ENCODE results near the gene SLC24A3.

DNA sequence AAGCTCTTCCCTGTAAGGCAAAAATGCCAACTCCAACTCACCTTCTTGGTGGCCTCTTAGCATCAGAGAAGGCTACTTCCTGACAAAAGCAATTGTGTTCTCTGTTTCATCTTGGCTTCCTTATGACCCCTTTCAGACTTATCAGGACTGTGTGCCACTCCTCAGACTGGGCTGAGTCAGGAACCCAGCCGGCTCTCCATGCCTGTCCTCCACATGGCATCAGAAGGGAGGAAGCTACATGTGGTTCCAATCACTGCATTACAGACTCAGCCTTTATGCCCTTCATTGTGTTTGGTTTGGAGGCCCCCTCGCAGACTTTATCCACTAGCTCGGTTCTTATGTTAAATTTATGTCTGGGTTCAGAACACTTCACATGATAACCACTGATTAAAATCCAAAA is 142.5 kb downstream of the SLC24A3 start:
- TF ChIP-seq, protein P1, sequence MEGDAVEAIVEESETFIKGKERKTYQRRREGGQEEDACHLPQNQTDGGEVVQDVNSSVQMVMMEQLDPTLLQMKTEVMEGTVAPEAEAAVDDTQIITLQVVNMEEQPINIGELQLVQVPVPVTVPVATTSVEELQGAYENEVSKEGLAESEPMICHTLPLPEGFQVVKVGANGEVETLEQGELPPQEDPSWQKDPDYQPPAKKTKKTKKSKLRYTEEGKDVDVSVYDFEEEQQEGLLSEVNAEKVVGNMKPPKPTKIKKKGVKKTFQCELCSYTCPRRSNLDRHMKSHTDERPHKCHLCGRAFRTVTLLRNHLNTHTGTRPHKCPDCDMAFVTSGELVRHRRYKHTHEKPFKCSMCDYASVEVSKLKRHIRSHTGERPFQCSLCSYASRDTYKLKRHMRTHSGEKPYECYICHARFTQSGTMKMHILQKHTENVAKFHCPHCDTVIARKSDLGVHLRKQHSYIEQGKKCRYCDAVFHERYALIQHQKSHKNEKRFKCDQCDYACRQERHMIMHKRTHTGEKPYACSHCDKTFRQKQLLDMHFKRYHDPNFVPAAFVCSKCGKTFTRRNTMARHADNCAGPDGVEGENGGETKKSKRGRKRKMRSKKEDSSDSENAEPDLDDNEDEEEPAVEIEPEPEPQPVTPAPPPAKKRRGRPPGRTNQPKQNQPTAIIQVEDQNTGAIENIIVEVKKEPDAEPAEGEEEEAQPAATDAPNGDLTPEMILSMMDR (conservative IDR thresholded peaks at IDR 0.05; ENCODE audit: low read length), result no peak
- no peak for TF ChIP-seq EZH2phosphoT487 (IDR thresholded peaks at IDR 0.05; ENCODE audit: borderline replicate concordance)
